ENCODE data around the gene LMAN1L.

LMAN1L gene

GRCh38 chr15:74840851-74841775 is 28.5 kb downstream of the LMAN1L start:
- Histone ChIP-seq H3K27me3 (ENCODE audit: low read depth, low read length) (no peaks in the 10 kb centered on the region), H3K9ac (ENCODE audit: low read length) (no peak overlapping the region), H3K4me1 (ENCODE audit: low read length) (peaks cover 29% of the 10 kb centered on the region), H2AFZ (ENCODE audit: low read depth, low read length) (no peak overlapping the region), H3K36me3 (replicated peaks; ENCODE audit: low read depth, low read length) (peaks cover 50% of the 10 kb centered on the region), H4K20me1 (ENCODE audit: insufficient read depth, low read length) (no peaks in the 10 kb centered on the region), H3K79me2 (ENCODE audit: low read length) (peaks cover 13% of the 10 kb centered on the region), H3K4me2 (ENCODE audit: low read length) (peak overlapping the region; percentile 87; the same call in 1 of the 2 replicates), H3K27ac (ENCODE audit: low read length) (no peak overlapping the region), H3K9me3 (ENCODE audit: insufficient read depth, low read length) (no peaks in the 10 kb centered on the region), H3K4me3 (ENCODE audit: low read length) (no peak overlapping the region; the same call in 1 of the 2 replicates)
- TF ChIP-seq EZH2phosphoT487 (IDR thresholded peaks at IDR 0.05; ENCODE audit: low read depth): no peak
- no peak for TF ChIP-seq CTCF (IDR thresholded peaks at IDR 0.05; ENCODE audit: low read depth, low read length)

GRCh38 chr15:74841891-74842373 is 29.3 kb downstream of the LMAN1L start:
- peak overlapping the region; percentile 82 for H3K4me3 ChIP-seq (ENCODE audit: low read length)
- peak overlapping the region; percentile 85 for H3K9ac ChIP-seq (ENCODE audit: low read length)
- no peak overlapping the region for H3K27ac ChIP-seq (ENCODE audit: low read length)
- peak overlapping the region; percentile 87 for H3K4me2 ChIP-seq (ENCODE audit: low read length)
- H3K36me3 ChIP-seq (replicated peaks; ENCODE audit: low read depth, low read length): peaks cover 48% of the 10 kb centered on the region
- H2AFZ ChIP-seq (ENCODE audit: low read depth, low read length): no peak overlapping the region
- TF ChIP-seq EZH2phosphoT487 (IDR thresholded peaks at IDR 0.05; ENCODE audit: low read depth) (no peak), CTCF (IDR thresholded peaks at IDR 0.05; ENCODE audit: low read depth, low read length) (no peak)
- no peaks in the 10 kb centered on the region for H3K9me3 ChIP-seq (ENCODE audit: insufficient read depth, low read length)
- H3K79me2 ChIP-seq (ENCODE audit: low read length): peaks cover 13% of the 10 kb centered on the region
- H3K27me3 ChIP-seq (ENCODE audit: low read depth, low read length): no peaks in the 10 kb centered on the region
- H3K4me1 ChIP-seq (ENCODE audit: low read length): peaks cover 29% of the 10 kb centered on the region
- H4K20me1 ChIP-seq (ENCODE audit: insufficient read depth, low read length): no peaks in the 10 kb centered on the region

- no peaks in the 10 kb centered on the region for H4K20me1 ChIP-seq (ENCODE audit: insufficient read depth, low read length)
- peak within 1 kb of the TSS; percentile 82 for H3K4me3 ChIP-seq (ENCODE audit: low read length)
- H3K9me3 ChIP-seq (ENCODE audit: insufficient read depth, low read length): no peaks in the 10 kb centered on the region
- H3K36me3 ChIP-seq (replicated peaks; ENCODE audit: low read depth, low read length): peaks cover 51% of the 10 kb centered on the region
- no peaks in the 10 kb centered on the region for H3K27me3 ChIP-seq (ENCODE audit: low read depth, low read length)
- peak within 1 kb of the TSS; percentile 85 for H3K9ac ChIP-seq (ENCODE audit: low read length)
- peak within 1 kb of the TSS; percentile 12; the same call in 1 of the 2 replicates for H2AFZ ChIP-seq (ENCODE audit: low read depth, low read length)
- peaks cover 13% of the 10 kb centered on the region for H3K79me2 ChIP-seq (ENCODE audit: low read length)
- TF ChIP-seq EZH2phosphoT487 (IDR thresholded peaks at IDR 0.05; ENCODE audit: low read depth) (no peak), CTCF (IDR thresholded peaks at IDR 0.05; ENCODE audit: low read depth, low read length) (peak; percentile 43)
- peak within 1 kb of the TSS; percentile 79 for H3K27ac ChIP-seq (ENCODE audit: low read length)
- H3K4me1 ChIP-seq (ENCODE audit: low read length): peaks cover 29% of the 10 kb centered on the region
- peak within 1 kb of the TSS; percentile 87 for H3K4me2 ChIP-seq (ENCODE audit: low read length)
Measured at GRCh38 chr15:74842581-74843444, 30.2 kb downstream of the LMAN1L start, which contains the start of gene ULK3. TSS of gene ULK3 (minus strand) at chr15:74843156. CDS start at chr15:74843105, 51 bp downstream.

All from OCI-LY3 (cell line).